GM23338 (cell line): ENCODE data around the gene IDE. TPM values are rescaled to one million over a fixed set of nuclear protein-coding genes. Genes with fewer than 3 reads are reported as not detected.

ENCODE experiments used
- ATAC-seq: fragments of 200-7000 bp; cut with Tn5 transposase; 3 replicates; pipeline ENCODE4 v1.9.1; 2020
- DNase-seq: peaks from one replicate; pipeline ENCODE4 v3.0.0-alpha.2; 2015; ENCODE audit warnings: low spot score
- H2AFZ ChIP-seq: fragments of 200-600 bp; sonication (generic); 2 replicates; pipeline ENCODE4 v1.8.0; 2016; ENCODE audit warnings: antibody characterized with exemption, mild to moderate bottlenecking, moderate library complexity
- H3F3A ChIP-seq: fragments of 200-600 bp; sonication (generic); replicated peaks from 2 replicates; pipeline ENCODE4 v1.8.0; 2017; ENCODE audit warnings: antibody characterized with exemption, mixed run types, low read depth
- H3K27ac ChIP-seq: fragments of 200-600 bp; sonication (generic); 2 replicates; pipeline ENCODE4 v1.6.1; 2016; ENCODE audit warnings: low read depth
- H3K27me3 ChIP-seq: fragments of 200-600 bp; sonication (generic); 2 replicates; pipeline ENCODE4 v1.8.0; 2016; ENCODE audit warnings: mild to moderate bottlenecking, mixed run types, moderate library complexity; ENCODE audit not compliant: insufficient read depth
- H3K36me3 ChIP-seq: fragments of 200-600 bp; sonication (generic); 2 replicates; pipeline ENCODE4 v1.8.0; 2016; ENCODE audit warnings: mild to moderate bottlenecking; ENCODE audit not compliant: insufficient read depth
- H3K4me1 ChIP-seq: fragments of 200-600 bp; sonication (generic); 2 replicates; pipeline ENCODE4 v1.8.0; 2016; ENCODE audit warnings: mild to moderate bottlenecking, moderate library complexity; ENCODE audit not compliant: insufficient read depth
- H3K4me2 ChIP-seq: fragments of 200-600 bp; sonication (generic); 2 replicates; pipeline ENCODE4 v1.7.1; 2017; ENCODE audit warnings: mixed run types
- H3K4me3 ChIP-seq: fragments of 200-600 bp; sonication (generic); 2 replicates; pipeline ENCODE4 v1.6.1; 2016; ENCODE audit warnings: mixed run types
- H3K79me2 ChIP-seq: fragments of 200-600 bp; sonication (generic); replicated peaks from 2 replicates; pipeline ENCODE4 v1.8.0; 2017; ENCODE audit warnings: mild to moderate bottlenecking; ENCODE audit not compliant: insufficient read depth
- H3K9me2 ChIP-seq: fragments of 200-600 bp; sonication (generic); 2 replicates; pipeline ENCODE4 v1.8.0; 2017; ENCODE audit not compliant: insufficient read depth
- H4K20me1 ChIP-seq: fragments of 200-600 bp; sonication (generic); replicated peaks from 2 replicates; pipeline ENCODE4 v1.8.0; 2017; ENCODE audit warnings: mild to moderate bottlenecking; ENCODE audit not compliant: insufficient read depth
- H3K27ac Mint-ChIP-seq: 2 replicates; pipeline ENCODE4 v1.8.0; 2020; ENCODE audit warnings: inconsistent platforms, mild to moderate bottlenecking, moderate library complexity, mixed read lengths
- H3K27me3 Mint-ChIP-seq: 3 replicates; pipeline ENCODE4 v1.8.0; 2022; ENCODE audit warnings: low read depth, mild to moderate bottlenecking, moderate library complexity, mixed read lengths, inconsistent platforms; ENCODE audit not compliant: insufficient read depth, poor library complexity
- H3K36me3 Mint-ChIP-seq: 3 replicates; pipeline ENCODE4 v1.8.0; 2021; ENCODE audit warnings: low read depth, mild to moderate bottlenecking, inconsistent platforms, moderate library complexity, mixed read lengths
- H3K4me1 Mint-ChIP-seq: 3 replicates; pipeline ENCODE4 v1.8.0; 2020; ENCODE audit warnings: mild to moderate bottlenecking, inconsistent platforms, mixed read lengths
- H3K4me3 Mint-ChIP-seq: 3 replicates; pipeline ENCODE4 v1.8.0; 2021; ENCODE audit warnings: moderate library complexity, mild to moderate bottlenecking, inconsistent platforms, mixed read lengths
- H3K9me3 Mint-ChIP-seq: 3 replicates; pipeline ENCODE4 v1.8.0; 2020; ENCODE audit warnings: moderate library complexity, mild to moderate bottlenecking, inconsistent platforms, mixed read lengths
- CREB1 ChIP-seq: fragments of 250-450 bp; sonication (Bioruptor Pico); IDR thresholded peaks from 2 replicates; pipeline ENCODE4 v1.5.0; 2020; ENCODE audit warnings: low read depth, mild to moderate bottlenecking, moderate library complexity
- ETS1 ChIP-seq: IDR thresholded peaks from 2 replicates; pipeline ENCODE4 v1.6.1; 2016; ENCODE audit warnings: antibody characterized with exemption
- EZH2 ChIP-seq: fragments of 200-600 bp; sonication (generic); IDR thresholded peaks from one replicate; pipeline ENCODE4 v1.8.0; 2017; ENCODE audit warnings: antibody characterized with exemption, mild to moderate bottlenecking, low read depth; ENCODE audit not compliant: unreplicated experiment
- EZH2phosphoT487 ChIP-seq: fragments of 200-600 bp; sonication (generic); IDR thresholded peaks from one replicate; pipeline ENCODE4 v1.8.1; 2018; ENCODE audit warnings: antibody characterized with exemption; ENCODE audit not compliant: unreplicated experiment
- JUNB ChIP-seq: IDR thresholded peaks from one replicate; pipeline ENCODE4 v1.6.1; 2016; ENCODE audit warnings: antibody characterized with exemption; ENCODE audit not compliant: unreplicated experiment
- NANOG ChIP-seq: IDR thresholded peaks from 2 replicates; pipeline ENCODE4 v1.6.1; 2016; ENCODE audit warnings: antibody characterized with exemption, borderline replicate concordance
- POLR2AphosphoS5 ChIP-seq: IDR thresholded peaks from 2 replicates; pipeline ENCODE4 v1.6.1; 2016; ENCODE audit warnings: antibody characterized with exemption, low read depth
- REST ChIP-seq: IDR thresholded peaks from one replicate; pipeline ENCODE4 v1.6.1; 2018; ENCODE audit warnings: antibody characterized with exemption; ENCODE audit not compliant: unreplicated experiment
- STAT1 ChIP-seq: IDR thresholded peaks from one replicate; pipeline ENCODE4 v1.6.1; 2016; ENCODE audit warnings: antibody characterized with exemption; ENCODE audit not compliant: unreplicated experiment
- ZNF114 ChIP-seq: fragments of 250-450 bp; sonication (Bioruptor Pico); IDR thresholded peaks from 2 replicates; pipeline ENCODE4 v1.5.0; 2020; ENCODE audit warnings: mild to moderate bottlenecking, moderate library complexity
- ZNF331 ChIP-seq: fragments of 250-450 bp; sonication (Bioruptor Pico); IDR thresholded peaks from 2 replicates; pipeline ENCODE4 v1.5.0; 2020; ENCODE audit warnings: low read depth, mild to moderate bottlenecking, moderate library complexity
- polyA plus RNA-seq: library from polyadenylated mRNA; unstranded; fragments of >200 nt; fragmentation: Nextera tagmentation; extraction: Ambion mirVana; gene quantifications from 2 replicates; pipeline ENCODE4 v1.2.1, GENCODE V29; 2016
- total RNA-seq: library from RNA; depleted of rRNA; stranded (reverse); fragments of >200 nt; shearing (Covaris generic); gene quantifications from 2 replicates; pipeline ENCODE4 v1.2.3, GENCODE V29; 2014
- TF ChIP-seq, protein P1 (sequence below), 2 experiments: fragments of 200-600 bp in 1 of 2; sonication (generic) in 1 of 2; conservative IDR thresholded peaks; 2 replicates each; pipeline versions ENCODE4 v1.5.1 to v1.6.1; 2016 to 2017; ENCODE audit warnings: antibody characterized with exemption in 2 of 2, low read depth in 2 of 2, mild to moderate bottlenecking in 2 of 2, moderate library complexity in 1 of 2
- TF ChIP-seq, protein P2 (sequence below): fragments of 250-450 bp; sonication (Bioruptor Pico); IDR thresholded peaks from 2 replicates; pipeline ENCODE4 v1.5.0; 2020; ENCODE audit warnings: mild to moderate bottlenecking, moderate library complexity

Gene IDE
- total and polyA plus RNA-seq, 2 experiments from 2014 or later = 12.9 to 36.3 TPM

- H3K27me3 ChIP-seq = no peaks in the 10 kb centered on the region
- peak overlapping the region; percentile 81 for H3K4me2 ChIP-seq
- peaks cover 58% of the 10 kb centered on the region for H3K79me2 ChIP-seq
- TF ChIP-seq STAT1 (no peak), NANOG (no peak), ZNF331 (CRISPR knock-in tag) (no peak), ZNF114 (CRISPR knock-in tag) (no peak), CREB1 (no peak), EZH2phosphoT487 (no peak), POLR2AphosphoS5 (no peak), ETS1 (no peak), EZH2 (no peak), JUNB (no peak), REST (no peak)
- TF ChIP-seq, protein P1, sequence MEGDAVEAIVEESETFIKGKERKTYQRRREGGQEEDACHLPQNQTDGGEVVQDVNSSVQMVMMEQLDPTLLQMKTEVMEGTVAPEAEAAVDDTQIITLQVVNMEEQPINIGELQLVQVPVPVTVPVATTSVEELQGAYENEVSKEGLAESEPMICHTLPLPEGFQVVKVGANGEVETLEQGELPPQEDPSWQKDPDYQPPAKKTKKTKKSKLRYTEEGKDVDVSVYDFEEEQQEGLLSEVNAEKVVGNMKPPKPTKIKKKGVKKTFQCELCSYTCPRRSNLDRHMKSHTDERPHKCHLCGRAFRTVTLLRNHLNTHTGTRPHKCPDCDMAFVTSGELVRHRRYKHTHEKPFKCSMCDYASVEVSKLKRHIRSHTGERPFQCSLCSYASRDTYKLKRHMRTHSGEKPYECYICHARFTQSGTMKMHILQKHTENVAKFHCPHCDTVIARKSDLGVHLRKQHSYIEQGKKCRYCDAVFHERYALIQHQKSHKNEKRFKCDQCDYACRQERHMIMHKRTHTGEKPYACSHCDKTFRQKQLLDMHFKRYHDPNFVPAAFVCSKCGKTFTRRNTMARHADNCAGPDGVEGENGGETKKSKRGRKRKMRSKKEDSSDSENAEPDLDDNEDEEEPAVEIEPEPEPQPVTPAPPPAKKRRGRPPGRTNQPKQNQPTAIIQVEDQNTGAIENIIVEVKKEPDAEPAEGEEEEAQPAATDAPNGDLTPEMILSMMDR (conservative IDR thresholded peaks at IDR 0.05; ENCODE audit: low read depth in 2 of 2) = no peak
- TF ChIP-seq, protein P2, sequence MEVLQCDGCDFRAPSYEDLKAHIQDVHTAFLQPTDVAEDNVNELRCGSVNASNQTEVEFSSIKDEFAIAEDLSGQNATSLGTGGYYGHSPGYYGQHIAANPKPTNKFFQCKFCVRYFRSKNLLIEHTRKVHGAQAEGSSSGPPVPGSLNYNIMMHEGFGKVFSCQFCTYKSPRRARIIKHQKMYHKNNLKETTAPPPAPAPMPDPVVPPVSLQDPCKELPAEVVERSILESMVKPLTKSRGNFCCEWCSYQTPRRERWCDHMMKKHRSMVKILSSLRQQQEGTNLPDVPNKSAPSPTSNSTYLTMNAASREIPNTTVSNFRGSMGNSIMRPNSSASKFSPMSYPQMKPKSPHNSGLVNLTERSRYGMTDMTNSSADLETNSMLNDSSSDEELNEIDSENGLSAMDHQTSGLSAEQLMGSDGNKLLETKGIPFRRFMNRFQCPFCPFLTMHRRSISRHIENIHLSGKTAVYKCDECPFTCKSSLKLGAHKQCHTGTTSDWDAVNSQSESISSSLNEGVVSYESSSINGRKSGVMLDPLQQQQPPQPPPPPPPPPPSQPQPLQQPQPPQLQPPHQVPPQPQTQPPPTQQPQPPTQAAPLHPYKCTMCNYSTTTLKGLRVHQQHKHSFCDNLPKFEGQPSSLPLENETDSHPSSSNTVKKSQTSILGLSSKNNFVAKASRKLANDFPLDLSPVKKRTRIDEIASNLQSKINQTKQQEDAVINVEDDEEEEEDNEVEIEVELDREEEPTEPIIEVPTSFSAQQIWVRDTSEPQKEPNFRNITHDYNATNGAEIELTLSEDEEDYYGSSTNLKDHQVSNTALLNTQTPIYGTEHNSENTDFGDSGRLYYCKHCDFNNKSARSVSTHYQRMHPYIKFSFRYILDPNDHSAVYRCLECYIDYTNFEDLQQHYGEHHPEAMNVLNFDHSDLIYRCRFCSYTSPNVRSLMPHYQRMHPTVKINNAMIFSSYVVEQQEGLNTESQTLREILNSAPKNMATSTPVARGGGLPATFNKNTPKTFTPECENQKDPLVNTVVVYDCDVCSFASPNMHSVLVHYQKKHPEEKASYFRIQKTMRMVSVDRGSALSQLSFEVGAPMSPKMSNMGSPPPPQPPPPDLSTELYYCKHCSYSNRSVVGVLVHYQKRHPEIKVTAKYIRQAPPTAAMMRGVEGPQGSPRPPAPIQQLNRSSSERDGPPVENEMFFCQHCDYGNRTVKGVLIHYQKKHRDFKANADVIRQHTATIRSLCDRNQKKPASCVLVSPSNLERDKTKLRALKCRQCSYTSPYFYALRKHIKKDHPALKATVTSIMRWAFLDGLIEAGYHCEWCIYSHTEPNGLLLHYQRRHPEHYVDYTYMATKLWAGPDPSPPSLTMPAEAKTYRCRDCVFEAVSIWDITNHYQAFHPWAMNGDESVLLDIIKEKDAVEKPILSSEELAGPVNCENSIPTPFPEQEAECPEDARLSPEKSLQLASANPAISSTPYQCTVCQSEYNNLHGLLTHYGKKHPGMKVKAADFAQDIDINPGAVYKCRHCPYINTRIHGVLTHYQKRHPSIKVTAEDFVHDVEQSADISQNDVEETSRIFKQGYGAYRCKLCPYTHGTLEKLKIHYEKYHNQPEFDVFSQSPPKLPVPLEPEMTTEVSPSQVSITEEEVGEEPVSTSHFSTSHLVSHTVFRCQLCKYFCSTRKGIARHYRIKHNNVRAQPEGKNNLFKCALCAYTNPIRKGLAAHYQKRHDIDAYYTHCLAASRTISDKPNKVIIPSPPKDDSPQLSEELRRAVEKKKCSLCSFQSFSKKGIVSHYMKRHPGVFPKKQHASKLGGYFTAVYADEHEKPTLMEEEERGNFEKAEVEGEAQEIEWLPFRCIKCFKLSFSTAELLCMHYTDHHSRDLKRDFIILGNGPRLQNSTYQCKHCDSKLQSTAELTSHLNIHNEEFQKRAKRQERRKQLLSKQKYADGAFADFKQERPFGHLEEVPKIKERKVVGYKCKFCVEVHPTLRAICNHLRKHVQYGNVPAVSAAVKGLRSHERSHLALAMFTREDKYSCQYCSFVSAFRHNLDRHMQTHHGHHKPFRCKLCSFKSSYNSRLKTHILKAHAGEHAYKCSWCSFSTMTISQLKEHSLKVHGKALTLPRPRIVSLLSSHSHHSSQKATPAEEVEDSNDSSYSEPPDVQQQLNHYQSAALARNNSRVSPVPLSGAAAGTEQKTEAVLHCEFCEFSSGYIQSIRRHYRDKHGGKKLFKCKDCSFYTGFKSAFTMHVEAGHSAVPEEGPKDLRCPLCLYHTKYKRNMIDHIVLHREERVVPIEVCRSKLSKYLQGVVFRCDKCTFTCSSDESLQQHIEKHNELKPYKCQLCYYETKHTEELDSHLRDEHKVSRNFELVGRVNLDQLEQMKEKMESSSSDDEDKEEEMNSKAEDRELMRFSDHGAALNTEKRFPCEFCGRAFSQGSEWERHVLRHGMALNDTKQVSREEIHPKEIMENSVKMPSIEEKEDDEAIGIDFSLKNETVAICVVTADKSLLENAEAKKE = no peak
- H3K4me3 ChIP-seq = peak overlapping the region; percentile 73
- peaks cover 18% of the 10 kb centered on the region for H3K4me1 ChIP-seq
- Mint-ChIP-seq H3K4me1 (peaks cover 40% of the 10 kb centered on the region), H3K36me3 (no peaks in the 10 kb centered on the region), H3K4me3 (peak overlapping the region; percentile 96), H3K27me3 (peaks cover 2% of the 10 kb centered on the region), H3K9me3 (no peaks in the 10 kb centered on the region; the same call in 2 of the 3 replicates), H3K27ac (peak overlapping the region; percentile 99)
- H3F3A ChIP-seq = peaks cover 4% of the 10 kb centered on the region; the same call in 1 of the 2 replicates
- H4K20me1 ChIP-seq = peaks cover 26% of the 10 kb centered on the region
- no peak for DNase-seq
- H3K36me3 ChIP-seq = no peaks in the 10 kb centered on the region
- no peak for ATAC-seq
- H2AFZ ChIP-seq = 0 out of 2 replicates have a peak overlapping the region, but pooled peaks have one; percentile 34
- H3K27ac ChIP-seq = peak overlapping the region; percentile 92
- no peaks in the 10 kb centered on the region for H3K9me2 ChIP-seq
Observed at GRCh38 chr10:92593619-92594588, 20.0 kb upstream of the IDE start.
